Adrenal gland (tissue), 5 donors: Measurements from ENCODE around the gene CPS1.

Experiments used
- CTCF ChIP-seq, 6 experiments: fragments of 450-650 bp in 4 of 6; fragments of 200-600 bp in 2 of 6; sonication (generic) in 1 of 6; IDR thresholded peaks; 1 replicate in 5 of 6; 2 replicates in 1 of 6; pipeline versions ENCODE4 v1.5.1 to v1.8.0; 2016 to 2021; ENCODE audit warnings: antibody characterized with exemption in 6 of 6, mild to moderate bottlenecking in 2 of 6, moderate library complexity in 1 of 6
- POLR2A ChIP-seq, 2 donors: fragments of 450-650 bp; IDR thresholded peaks; one replicate each; pipeline ENCODE4 v1.6.1; 2017; ENCODE audit warnings: antibody characterized with exemption in 2 of 2, mild to moderate bottlenecking in 2 of 2, moderate library complexity in 1 of 2
- donor health status: DM: no; HTN: no; CAD: no.

DNA sequence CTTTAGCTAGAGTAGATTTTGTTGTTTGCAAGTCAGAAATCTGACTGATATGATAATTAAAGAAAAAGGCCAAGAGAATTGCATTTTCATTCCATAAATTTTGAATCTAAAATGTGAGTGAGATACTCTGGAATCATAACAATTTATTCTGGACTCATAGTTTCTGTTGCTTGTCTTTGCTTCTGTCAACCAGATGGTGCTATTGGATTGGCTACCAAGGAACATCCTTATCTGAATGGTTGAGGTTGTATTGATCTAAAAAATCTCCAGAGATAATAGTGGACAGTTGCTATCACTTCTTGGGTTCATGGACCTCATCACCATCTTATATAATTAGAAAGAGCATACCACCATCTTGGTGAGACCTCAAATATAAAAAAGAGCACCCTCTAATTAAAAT is 34.0 kb upstream of the CPS1 start:
- no peak for TF ChIP-seq CTCF (IDR thresholded peaks at IDR 0.05)
- no peak for TF ChIP-seq POLR2A (IDR thresholded peaks at IDR 0.05)
